ENCODE results near the gene GRWD1. TPM values are rescaled to one million over a fixed set of nuclear protein-coding genes. Genes with fewer than 3 reads are reported as not detected.

GRWD1 gene
- total RNA-seq, 1 donor from 2014 or later = 31.9 TPM

- no peak for FAIRE-seq
- no peak for TF ChIP-seq CTCF (IDR thresholded peaks at IDR 0.05; ENCODE audit: insufficient read depth, low read length, severe bottlenecking)
- no peak for DNase-seq (ENCODE audit: low read depth)
- no peak overlapping the region for H3K4me3 ChIP-seq (ENCODE audit: low read depth, low read length)
- peaks cover 3% of the 10 kb centered on the region for H3K36me3 ChIP-seq (ENCODE audit: control insufficient read depth, insufficient read depth, low read length)
- no peaks in the 10 kb centered on the region for H3K27me3 ChIP-seq (ENCODE audit: control insufficient read depth, insufficient read depth, low read length)
These were observed 15.8 kb downstream of the GRWD1 start for GRCh38 chr19:48461651-48461981.

- TF ChIP-seq CTCF (IDR thresholded peaks at IDR 0.05; ENCODE audit: insufficient read depth, low read length, severe bottlenecking) = no peak
- Histone ChIP-seq H3K4me3 (ENCODE audit: low read depth, low read length) (no peak overlapping the region), H3K27me3 (ENCODE audit: control insufficient read depth, insufficient read depth, low read length) (no peaks in the 10 kb centered on the region), H3K36me3 (ENCODE audit: control insufficient read depth, insufficient read depth, low read length) (peaks cover 1% of the 10 kb centered on the region)
- DNase-seq (ENCODE audit: low read depth) = no peak
- FAIRE-seq = no peak
These were observed 16.3 kb downstream of the GRWD1 start for GRCh38 chr19:48461982-48462655.

GRCh38 chr19:48465215-48465614, 19.4 kb downstream of the GRWD1 start:
- no peak for TF ChIP-seq CTCF (IDR thresholded peaks at IDR 0.05; ENCODE audit: insufficient read depth, low read length, severe bottlenecking)
- Histone ChIP-seq H3K27me3 (ENCODE audit: control insufficient read depth, insufficient read depth, low read length) (no peaks in the 10 kb centered on the region), H3K4me3 (ENCODE audit: low read depth, low read length) (no peak overlapping the region), H3K36me3 (ENCODE audit: control insufficient read depth, insufficient read depth, low read length) (peaks cover under 1% of the 10 kb centered on the region)
- DNase-seq (ENCODE audit: low read depth) (no peak), FAIRE-seq (no peak)

GRCh38 chr19:48466561-48467325, 21.0 kb downstream of the GRWD1 start:
- FAIRE-seq (no peak), DNase-seq (ENCODE audit: low read depth) (peak; percentile 60)
- TF ChIP-seq CTCF (IDR thresholded peaks at IDR 0.05; ENCODE audit: insufficient read depth, low read length, severe bottlenecking) = no peak
- H3K36me3 ChIP-seq (ENCODE audit: control insufficient read depth, insufficient read depth, low read length) = peaks cover 11% of the 10 kb centered on the region
- H3K4me3 ChIP-seq (ENCODE audit: low read depth, low read length) = no peak overlapping the region
- H3K27me3 ChIP-seq (ENCODE audit: control insufficient read depth, insufficient read depth, low read length) = no peaks in the 10 kb centered on the region

- Histone ChIP-seq H3K4me3 (ENCODE audit: low read depth, low read length) (peak overlapping the region; percentile 81), H3K27me3 (ENCODE audit: control insufficient read depth, insufficient read depth, low read length) (no peaks in the 10 kb centered on the region), H3K36me3 (ENCODE audit: control insufficient read depth, insufficient read depth, low read length) (peaks cover 24% of the 10 kb centered on the region)
- DNase-seq (ENCODE audit: low read depth) (peak; percentile 99), FAIRE-seq (peak; percentile 97)
- no peak for TF ChIP-seq CTCF (IDR thresholded peaks at IDR 0.05; ENCODE audit: insufficient read depth, low read length, severe bottlenecking)
These were observed 23.0 kb downstream of the GRWD1 start for GRCh38 chr19:48468772-48469288.
